Parathyroid adenoma (tissue), 2 donors: ENCODE measurements around the gene ARHGAP6.
"Not testable (repeated sequence)": the region's sequence is repeated elsewhere in the genome, so short reads cannot be mapped to it uniquely, and the experiment has no call there.

ENCODE experiments used
- H2AFZ ChIP-seq: fragments of 300-600 bp; sonication (generic); one replicate; pipeline ENCODE4 v1.7.0; 2017; ENCODE audit warnings: antibody characterized with exemption, mild to moderate bottlenecking
- H3K27ac ChIP-seq: fragments of 300-600 bp; sonication (generic); one replicate; pipeline ENCODE4 v1.7.0; 2017
- H3K27me3 ChIP-seq: fragments of 300-600 bp; sonication (generic); one replicate; pipeline ENCODE4 v1.7.0; 2017; ENCODE audit warnings: low read length; ENCODE audit not compliant: control insufficient read depth, insufficient read depth
- H3K36me3 ChIP-seq: fragments of 300-600 bp; sonication (generic); one replicate; pipeline ENCODE4 v1.7.0; 2017; ENCODE audit warnings: low read length; ENCODE audit not compliant: control insufficient read depth, insufficient read depth
- H3K4me1 ChIP-seq: fragments of 300-600 bp; sonication (generic); one replicate; pipeline ENCODE4 v1.7.0; 2017; ENCODE audit warnings: control low read depth
- H3K4me2 ChIP-seq: fragments of 300-600 bp; sonication (generic); one replicate; pipeline ENCODE4 v1.7.0; 2017; ENCODE audit warnings: low read length
- H3K4me3 ChIP-seq: fragments of 300-600 bp; sonication (generic); one replicate; pipeline ENCODE4 v1.7.0; 2017; ENCODE audit warnings: low read depth, low read length
- H3K79me2 ChIP-seq: fragments of 300-600 bp; sonication (generic); one replicate; pipeline ENCODE4 v1.7.0; 2017; ENCODE audit warnings: control low read depth
- H3K9ac ChIP-seq: fragments of 300-600 bp; sonication (generic); one replicate; pipeline ENCODE4 v1.7.0; 2017; ENCODE audit warnings: mild to moderate bottlenecking
- H3K9me3 ChIP-seq: fragments of 300-600 bp; sonication (generic); one replicate; pipeline ENCODE4 v1.7.0; 2017; ENCODE audit warnings: low read length; ENCODE audit not compliant: control insufficient read depth
- CTCF ChIP-seq: fragments of 300-600 bp; sonication (generic); IDR thresholded peaks from one replicate; pipeline ENCODE4 v1.7.0; 2017; ENCODE audit warnings: antibody characterized with exemption, mild to moderate bottlenecking
- donor health status: primary hyperparathyroidism.

The ARHGAP6 gene

DNA sequence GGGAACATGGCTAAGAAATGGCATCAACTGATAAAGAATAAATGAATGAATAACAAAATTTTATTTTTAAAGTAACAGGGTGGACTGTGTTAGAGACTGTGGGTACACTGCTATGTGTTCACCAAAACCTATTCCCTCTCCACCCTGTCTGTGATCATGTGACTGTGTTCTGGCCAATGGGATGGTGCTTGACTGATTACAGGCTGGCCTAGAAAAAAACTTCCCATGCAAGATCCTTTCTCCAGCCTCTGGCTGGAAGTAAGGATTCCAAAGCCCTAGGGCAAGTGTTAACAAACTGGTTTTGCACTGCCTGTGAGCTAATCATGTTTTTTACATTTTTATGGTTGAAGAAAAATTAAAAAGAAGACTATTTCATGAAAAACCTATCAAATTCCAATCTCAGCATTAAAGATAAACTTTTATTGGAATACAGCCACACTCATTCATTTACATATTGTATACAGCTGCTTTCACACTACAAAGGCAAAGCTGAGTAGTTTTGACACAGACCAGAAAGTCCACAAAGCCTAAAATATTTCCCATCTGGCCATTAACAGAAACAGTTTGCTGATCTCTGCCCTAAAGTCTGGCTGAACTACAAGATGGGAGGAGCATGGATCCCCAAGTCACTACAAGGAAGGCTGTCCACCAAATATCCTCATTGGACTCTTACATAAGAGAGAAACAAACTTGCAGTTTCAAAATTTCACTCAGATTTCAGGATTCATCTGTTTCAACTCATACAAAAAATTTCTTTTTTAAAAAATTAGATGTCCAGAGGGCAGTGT lies 133.2 kb downstream of the ARHGAP6 start:
- Histone ChIP-seq H3K79me2 (no peaks in the 10 kb centered on the region), H3K4me1 (no peaks in the 10 kb centered on the region), H3K4me2 (no peak overlapping the region), H3K27me3 (no peaks in the 10 kb centered on the region), H3K27ac (no peak overlapping the region), H3K36me3 (no peaks in the 10 kb centered on the region), H2AFZ (no peak overlapping the region), H3K9ac (no peak overlapping the region), H3K4me3 (no peak overlapping the region), H3K9me3 (no peaks in the 10 kb centered on the region)
- TF ChIP-seq CTCF, result no peak

DNA sequence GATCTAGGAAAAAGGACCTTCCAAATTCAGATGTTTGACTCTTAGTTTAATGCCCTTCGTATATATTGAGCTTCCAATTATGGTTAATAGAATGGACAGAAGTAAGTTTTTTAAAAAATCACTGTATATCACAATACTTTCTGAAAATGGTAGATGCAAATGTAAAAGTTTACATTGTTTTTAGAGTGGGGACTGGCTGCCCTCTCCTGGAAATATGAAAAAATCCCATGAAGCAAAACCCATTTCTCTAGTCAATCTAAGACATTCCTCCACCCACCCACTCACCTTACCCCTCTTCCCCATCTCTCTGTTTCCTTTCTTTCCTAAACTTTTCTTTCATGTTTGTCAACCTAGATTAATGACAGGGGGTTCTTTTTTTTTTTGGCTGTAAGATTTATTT lies 134.5 kb downstream of the ARHGAP6 start:
- Histone ChIP-seq H3K4me2 (no peak overlapping the region), H3K27ac (no peak overlapping the region), H3K36me3 (no peaks in the 10 kb centered on the region)

GRCh38 chrX:11530621-11531020 lies 135.1 kb downstream of the ARHGAP6 start:
- Histone ChIP-seq H3K4me1 (no peaks in the 10 kb centered on the region), H3K9ac (no peak overlapping the region), H3K36me3 (no peaks in the 10 kb centered on the region), H3K9me3 (no peaks in the 10 kb centered on the region), H3K4me3 (no peak overlapping the region), H2AFZ (no peak overlapping the region), H3K4me2 (no peak overlapping the region), H3K79me2 (no peaks in the 10 kb centered on the region), H3K27me3 (no peaks in the 10 kb centered on the region), H3K27ac (no peak overlapping the region)
- TF ChIP-seq CTCF, result no peak

More for the DNA sequence above, 134.5 kb downstream of the ARHGAP6 start:
- no peaks in the 10 kb centered on the region for H3K9me3 ChIP-seq
- H3K79me2 ChIP-seq, result no peaks in the 10 kb centered on the region
- H3K4me3 ChIP-seq, result no peak overlapping the region
- H3K9ac ChIP-seq, result no peak overlapping the region
- H3K4me1 ChIP-seq, result no peaks in the 10 kb centered on the region
- no peak for TF ChIP-seq CTCF
- no peaks in the 10 kb centered on the region for H3K27me3 ChIP-seq
- no peak overlapping the region for H2AFZ ChIP-seq

DNA sequence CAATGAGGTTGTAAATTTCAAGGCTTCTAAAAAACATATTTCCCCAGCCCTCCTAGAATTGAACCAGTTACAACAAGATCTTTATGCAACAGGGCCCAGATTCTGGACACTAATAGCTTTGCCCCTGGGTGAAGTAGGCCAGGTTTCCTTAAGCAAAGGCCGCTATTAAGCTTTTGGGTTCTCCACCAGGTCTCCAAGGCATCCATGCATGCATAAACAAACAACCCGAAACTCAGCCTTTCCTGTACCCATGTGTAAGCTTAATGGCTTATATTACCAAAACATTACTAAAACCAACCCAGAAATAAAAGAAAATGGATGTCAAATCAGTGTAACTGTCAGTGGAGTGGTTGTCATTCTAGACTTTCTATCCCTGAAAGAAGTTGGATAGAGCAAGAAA lies 137.1 kb downstream of the ARHGAP6 start:
- no peaks in the 10 kb centered on the region for H3K9me3 ChIP-seq
- H3K27me3 ChIP-seq, result no peaks in the 10 kb centered on the region
- no peak overlapping the region for H3K27ac ChIP-seq
- H3K4me1 ChIP-seq, result no peaks in the 10 kb centered on the region
- H3K36me3 ChIP-seq, result no peaks in the 10 kb centered on the region
- no peak for TF ChIP-seq CTCF
- no peak overlapping the region for H3K9ac ChIP-seq
- H3K79me2 ChIP-seq, result no peaks in the 10 kb centered on the region
- no peak overlapping the region for H3K4me2 ChIP-seq
- H3K4me3 ChIP-seq, result no peak overlapping the region
- H2AFZ ChIP-seq, result no peak overlapping the region

DNA sequence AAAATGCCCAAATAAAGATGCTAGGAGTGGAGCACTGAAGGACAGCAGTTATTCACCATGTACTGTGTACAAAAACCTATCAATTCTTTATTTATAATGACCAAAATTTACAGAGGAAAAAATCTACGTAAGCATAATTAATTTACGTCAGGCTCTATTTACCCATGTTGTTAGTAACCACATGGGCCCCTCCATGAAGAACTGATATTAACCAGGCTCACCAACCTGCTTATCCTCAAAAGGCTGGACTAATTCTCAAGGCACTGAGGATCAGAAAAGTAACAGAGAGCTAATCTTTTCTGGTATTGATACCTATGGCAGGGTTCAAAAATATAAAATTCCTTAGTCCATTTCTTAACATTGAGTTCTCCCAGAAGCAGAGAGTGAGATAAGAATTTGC lies 140.0 kb downstream of the ARHGAP6 start:
- Histone ChIP-seq H3K4me1 (no peaks in the 10 kb centered on the region), H3K27ac (no peak overlapping the region), H3K9me3 (no peaks in the 10 kb centered on the region), H3K9ac (no peak overlapping the region), H3K36me3 (no peaks in the 10 kb centered on the region), H2AFZ (no peak overlapping the region), H3K27me3 (no peaks in the 10 kb centered on the region), H3K4me2 (no peak overlapping the region), H3K4me3 (no peak overlapping the region), H3K79me2 (no peaks in the 10 kb centered on the region)
- no peak for TF ChIP-seq CTCF

- not testable (repeated sequence) for H2AFZ ChIP-seq, H3K9me3 ChIP-seq, H3K9ac ChIP-seq, H3K4me1 ChIP-seq, H3K36me3 ChIP-seq, H3K27ac ChIP-seq, H3K4me3 ChIP-seq, H3K27me3 ChIP-seq, H3K79me2 ChIP-seq, H3K4me2 ChIP-seq
Measured at GRCh38 chrX:11519234-11519633, 146.5 kb downstream of the ARHGAP6 start.
